HG03521 (cell line): ENCODE results near the gene GDPD5.

Source experiments
- ATAC-seq: cut with Tn5 transposase; IDR thresholded peaks from one replicate; pipeline ENCODE4 v1.9.1; 2021; ENCODE audit warnings: mild to moderate bottlenecking, moderate library complexity; ENCODE audit not compliant: unreplicated experiment

The GDPD5 gene

DNA sequence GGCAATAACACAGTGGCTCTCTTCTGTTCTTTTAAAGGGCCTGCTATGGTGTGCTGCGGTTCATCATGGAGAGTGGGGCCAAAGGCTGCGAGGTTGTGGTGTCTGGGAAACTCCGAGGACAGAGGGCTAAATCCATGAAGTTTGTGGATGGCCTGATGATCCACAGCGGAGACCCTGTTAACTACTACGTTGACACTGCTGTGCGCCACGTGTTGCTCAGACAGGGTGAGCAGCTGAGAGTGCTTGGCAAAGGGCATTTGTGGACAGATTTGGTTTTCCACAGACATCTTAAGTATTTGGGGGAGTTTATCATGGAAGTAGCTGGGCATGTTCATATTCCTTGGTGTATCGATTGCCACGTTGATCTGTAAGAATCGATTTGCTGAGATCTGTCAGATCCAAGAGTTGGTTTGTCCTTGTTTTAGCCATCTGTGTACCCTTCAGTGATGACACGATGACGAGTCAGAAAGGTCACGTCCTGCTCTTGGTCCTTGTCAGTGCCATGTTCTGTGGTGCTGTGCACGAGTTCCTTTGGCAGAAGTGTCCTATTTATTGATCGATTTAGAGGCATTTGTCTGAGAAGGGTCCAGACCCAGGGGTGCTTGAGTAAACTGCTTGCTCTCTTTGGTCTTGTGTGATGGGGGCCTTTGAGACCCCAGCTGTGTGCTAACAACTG is 121.6 kb downstream of the GDPD5 start:
- no peak for ATAC-seq

DNA sequence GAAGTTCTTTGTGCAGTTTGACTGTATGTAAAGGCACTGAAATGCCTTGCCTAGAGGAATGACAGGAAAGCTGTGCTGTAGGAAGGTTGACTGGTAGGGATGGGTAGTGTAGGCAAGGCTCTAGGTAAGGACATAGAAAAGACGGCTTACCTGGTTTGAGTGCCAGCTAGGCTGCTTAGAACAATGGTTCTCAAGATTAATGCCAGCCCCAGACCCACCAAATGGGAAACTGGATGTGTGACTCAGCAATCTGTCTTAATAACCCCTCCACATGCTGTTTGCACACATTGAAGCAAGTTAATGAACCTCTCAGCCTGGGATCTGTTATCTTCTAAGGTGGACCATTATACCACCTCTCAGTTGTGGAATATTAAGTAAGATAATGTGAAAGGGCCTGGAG is 122.7 kb downstream of the GDPD5 start:
- no peak for ATAC-seq

DNA sequence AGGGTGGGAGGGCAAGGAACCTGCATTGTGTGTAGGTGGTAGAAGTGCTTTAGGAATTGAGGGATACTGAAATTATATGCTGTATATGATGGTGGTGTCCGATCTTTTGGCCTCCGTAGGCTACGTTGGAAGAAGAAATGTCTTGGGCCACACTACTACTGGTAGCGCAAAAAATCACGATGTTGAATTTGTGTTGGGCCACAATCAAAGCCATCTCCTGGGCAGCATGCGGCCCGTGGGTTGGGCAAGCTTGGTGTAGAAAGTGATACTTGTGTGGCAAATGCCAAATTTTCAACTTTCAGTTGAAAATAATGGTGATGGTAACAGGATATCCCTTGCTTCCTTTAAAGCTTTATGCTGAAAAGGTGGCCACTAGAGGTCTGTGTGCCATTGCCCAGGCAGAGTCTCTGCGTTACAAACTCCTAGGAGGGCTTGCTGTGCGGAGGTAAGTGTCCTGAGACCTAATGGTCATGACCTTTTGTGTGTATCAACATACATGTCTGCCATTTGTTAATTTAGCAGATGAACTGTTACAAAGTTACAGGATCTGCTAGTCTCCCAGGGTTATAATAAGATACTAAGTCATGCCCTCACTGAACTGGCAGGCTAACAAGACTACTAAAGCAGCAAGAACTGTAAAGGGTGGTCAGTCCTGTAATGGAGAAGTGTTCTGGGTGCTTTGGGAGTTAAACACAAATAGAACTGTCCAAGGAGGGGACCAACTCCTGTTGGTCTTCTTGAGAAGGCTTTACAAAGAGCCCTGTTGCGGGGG is 123.6 kb downstream of the GDPD5 start:
- ATAC-seq: no peak

DNA sequence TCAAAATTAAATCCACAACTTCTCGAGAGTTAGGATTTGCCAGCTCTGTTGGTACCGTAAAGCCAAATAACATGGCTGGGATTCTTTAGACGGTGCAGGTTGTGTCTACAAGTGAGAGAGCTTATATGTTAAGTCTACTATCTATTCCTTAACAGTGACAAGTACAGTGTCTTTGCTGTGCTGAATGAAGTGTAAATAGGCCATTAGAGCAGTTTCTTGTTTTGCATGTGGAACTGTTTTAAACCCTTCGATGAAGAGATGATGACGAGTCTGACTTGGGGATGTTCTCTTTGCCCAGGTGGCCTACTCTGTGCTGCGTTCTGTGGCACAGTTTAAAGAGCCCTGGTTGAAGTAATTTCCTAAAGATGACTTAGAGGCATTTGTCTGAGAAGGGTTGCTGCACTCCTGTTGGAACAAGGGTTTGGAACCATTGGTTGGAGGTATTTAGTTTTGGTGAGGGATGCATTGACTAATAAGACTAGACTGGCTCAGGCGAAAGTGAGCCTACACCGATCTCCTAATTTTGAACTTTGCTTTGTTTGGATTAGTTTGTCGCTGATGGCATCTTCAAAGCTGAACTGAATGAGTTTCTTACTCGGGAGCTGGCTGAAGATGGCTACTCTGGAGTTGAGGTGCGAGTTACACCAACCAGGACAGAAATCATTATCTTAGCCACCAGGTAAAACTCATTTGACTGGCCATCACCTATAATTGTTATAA is 125.4 kb downstream of the GDPD5 start:
- no peak for ATAC-seq

DNA sequence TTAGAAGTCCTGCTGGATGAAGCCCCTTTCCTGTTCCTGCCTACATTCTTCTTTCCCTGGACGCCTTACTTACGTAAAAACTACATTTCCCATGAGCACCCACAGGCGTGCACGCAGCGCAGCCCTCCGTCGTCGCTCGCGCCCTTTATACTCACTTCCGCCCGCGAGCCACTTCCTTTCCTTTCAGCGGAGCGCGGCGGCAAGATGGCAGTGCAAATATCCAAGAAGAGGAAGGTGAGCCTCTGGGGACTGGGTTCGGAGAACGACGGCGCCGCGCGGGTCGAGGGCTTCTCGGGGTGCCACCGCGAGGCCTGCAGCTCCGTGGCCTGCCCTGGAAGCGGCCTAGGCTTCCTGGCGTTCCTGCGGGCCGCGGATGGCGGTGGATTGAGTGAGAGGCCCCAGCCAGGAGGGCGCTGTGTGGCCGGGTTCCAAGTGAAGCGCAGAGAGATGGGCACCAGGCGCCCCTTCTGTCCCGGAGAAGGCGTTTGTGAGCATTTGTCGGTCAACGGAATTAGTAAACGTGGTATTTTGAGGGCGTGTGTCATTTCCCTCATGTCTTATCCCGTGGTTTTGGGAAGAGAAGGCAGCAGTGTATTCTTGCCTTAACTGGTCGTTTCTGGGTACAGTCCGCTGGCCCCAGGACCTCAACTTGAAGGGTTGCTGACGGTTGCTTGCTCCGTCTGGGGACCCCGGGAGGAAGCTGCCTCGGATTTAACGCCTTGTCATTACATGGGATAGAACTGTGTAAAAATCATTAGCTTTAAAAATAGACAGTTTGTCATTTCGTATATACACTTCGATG is 126.2 kb downstream of the GDPD5 start, which contains the start of gene RPS3:
Gene RPS3, plus strand, starts transcription at position 175 of the 802 bp plus-strand sequence. Its CDS starts 30 bp downstream, at position 205.
- peak; percentile 85 for ATAC-seq

DNA sequence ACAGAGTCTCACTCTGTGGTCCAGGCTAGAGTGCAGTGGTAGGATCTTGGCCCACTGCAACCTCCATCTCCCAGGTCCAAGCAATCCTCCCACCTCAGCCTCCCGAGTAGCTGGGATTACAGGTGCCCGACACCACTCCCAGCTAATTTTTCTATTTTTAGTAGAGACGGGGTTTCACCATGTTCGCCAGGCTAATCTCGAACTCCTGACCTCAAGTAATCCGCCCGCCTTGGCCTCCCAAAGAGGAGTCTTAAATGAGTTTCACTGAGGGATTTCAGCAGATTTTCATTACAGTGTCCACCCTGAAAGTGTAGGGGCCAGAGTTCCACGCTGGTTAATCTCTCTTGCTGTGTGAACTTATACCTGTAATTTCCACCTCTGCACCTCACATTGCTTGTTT is 126.8 kb downstream of the GDPD5 start:
- no peak for ATAC-seq

DNA sequence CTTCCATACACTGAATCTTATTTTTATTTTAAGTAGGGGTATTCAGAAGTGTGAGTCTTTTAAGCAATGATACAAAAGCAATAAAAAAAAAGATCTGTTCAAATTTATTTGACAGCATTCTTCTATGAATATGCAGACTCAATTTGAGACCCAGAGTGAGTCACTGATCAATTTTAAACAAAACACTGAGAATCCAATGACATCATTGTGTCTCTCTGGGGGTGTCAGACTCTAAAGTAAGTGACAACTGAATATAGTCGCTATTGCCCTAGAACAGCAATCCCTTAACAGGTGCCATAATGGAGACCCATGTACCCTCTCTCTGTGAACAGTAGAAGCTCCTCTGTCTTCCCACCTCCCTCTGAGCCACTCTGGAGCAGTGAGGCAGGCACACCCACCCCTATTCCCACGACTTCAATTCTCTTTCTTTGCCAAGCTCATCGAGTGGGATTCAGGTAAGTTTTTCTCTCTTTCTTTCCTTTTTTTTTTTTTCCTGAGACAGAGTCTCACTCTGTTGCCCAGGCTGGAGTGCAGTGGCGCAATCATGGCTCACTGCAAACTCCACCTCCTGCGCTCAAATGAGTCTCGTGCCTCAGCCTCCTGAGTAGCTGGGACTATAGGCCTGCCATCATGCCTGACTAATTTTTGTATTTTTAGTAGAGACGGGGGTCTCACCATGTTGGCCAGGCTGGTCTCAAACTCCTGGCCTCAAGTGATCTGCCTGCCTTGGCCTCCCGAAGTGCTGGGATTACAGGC is 131.5 kb downstream of the GDPD5 start:
- no peak for ATAC-seq

DNA sequence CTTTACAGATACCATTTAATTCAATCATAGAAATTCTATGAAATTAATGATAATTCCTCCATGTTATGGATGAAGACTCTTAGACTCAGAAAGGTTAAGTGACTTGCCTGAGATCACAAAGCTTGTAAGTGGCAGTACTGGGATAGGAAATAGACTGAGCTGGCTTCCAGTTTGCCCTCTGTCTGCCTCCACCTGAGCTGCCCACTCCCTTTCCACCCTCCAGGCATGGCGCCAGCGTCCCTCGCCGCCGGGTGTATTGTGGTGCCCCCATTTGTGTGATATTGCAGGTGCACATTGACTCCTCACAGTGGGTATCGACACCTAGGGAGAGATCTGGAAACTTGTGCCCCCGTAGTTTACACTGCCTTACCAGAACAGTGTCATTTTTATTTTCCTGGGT is 135.8 kb downstream of the GDPD5 start:
- no peak for ATAC-seq

DNA sequence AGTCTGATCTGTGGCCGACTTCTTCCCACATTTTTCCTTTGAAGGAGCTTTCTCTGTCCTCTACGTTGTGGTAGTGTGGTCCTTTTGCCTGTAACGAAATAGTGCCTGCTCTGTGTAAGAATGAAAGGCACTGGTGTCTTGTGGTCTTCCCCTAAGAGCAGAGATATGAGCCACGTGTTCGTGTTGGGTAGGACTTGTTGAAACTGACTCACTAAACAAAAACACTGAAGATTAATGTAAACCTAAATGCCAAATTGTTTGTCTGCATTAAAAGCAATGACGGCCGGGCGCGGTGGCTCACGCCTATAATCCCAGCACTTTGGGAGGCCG is 136.5 kb downstream of the GDPD5 start:
- no peak for ATAC-seq

DNA sequence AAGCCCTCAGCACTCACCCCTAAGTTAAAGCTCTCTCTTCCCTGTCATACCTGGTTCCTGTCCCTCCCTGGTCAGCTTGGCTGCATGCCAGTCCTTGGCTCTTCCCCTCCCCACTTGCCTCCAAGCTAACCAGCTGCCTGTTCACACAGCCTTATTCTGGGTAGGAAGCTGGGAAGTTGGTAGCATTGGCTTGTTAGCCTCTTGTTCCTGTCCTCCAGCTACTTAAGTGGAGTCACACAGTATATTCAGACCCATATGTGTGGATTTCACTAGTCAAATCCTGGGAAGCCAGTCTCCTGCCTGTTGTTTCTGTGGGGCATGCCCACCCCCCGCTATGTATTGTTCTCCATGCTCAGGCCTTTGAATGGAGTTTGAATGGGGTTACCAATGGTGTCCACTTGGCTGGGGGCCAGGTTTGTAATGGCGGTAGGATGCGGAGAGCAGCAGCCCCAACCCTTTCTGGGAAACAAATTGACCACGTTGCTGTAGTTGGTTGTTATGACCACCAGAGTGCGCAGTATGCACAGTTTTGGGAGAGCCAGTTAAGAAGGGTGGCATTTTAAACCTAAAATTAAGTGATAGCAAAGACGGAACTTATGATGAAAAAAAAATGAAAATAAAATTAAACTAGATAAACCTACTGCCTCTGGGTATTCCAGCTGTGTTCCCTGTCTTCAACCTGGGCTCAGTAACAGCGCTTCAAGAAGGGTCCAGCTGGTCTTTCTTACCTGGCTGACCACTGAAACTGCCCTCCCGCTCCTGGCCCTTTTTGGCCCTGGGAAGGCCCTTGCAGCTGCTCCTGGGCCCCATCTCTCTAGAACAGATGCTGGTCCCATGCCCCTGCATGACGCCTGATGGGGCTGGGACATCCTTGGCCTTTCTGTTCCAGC is 137.1 kb downstream of the GDPD5 start:
- ATAC-seq: no peak

DNA sequence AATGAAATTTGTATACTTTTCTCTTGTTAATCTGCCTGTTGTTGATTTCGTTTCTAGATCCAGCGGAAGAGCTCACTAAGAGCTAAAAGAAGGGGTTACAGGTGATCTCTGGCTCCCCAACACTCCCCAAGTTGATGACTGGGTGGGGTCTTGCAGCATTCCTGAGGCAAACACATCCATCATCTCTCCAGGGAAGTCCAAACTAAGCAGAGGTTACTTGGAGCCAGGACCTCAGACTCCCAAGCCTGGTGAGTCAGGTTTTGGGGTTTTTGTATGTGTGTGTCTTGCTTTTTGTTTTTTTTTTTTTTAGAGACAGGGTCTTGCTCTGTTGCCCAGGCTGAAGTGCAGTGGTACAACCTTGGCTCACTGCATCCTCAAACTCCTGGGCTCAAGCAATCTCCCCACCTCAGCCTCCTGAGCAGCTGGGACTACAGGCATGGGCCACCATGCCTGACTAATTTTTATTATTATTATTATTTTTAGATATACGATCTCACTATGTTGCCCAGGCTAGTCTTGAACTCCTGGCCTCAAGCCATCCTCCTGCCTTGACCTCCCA is 137.9 kb downstream of the GDPD5 start:
- no peak for ATAC-seq

DNA sequence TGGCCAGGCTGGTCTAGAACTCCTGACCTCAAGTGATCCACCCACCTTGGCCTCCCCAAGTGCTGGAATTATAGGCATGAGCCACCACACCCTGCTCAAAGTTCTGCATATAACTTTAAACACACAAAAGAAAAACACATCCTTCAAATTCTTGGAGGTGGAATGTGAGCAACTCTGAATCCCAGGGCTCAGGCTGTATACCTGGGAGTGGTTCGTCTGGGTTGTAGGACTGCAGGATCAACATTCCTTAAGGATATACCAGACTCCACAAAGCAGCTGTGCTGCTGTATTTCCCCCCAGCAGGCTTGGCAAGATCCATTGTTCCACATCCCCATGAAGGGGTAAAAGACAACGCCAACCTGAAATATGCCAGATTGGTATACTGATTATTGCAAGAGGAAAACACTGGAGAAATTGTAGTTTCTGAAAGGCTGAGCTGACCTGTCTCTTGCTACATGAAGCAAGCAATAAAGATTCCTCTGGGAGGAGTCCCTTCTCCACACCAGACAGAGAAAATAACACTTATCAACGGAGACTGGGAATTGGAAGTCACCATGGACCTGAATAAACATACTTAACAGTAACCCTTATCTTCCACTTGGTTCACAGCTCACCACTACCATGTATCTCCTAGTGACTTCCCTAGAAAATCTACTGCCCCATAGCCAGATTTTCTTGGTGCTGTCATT is 138.7 kb downstream of the GDPD5 start:
- no peak for ATAC-seq
